GM18907 (cell line): ENCODE measurements around the gene CNGA2.

Experiments
- ATAC-seq: cut with Tn5 transposase; IDR thresholded peaks from one replicate; pipeline ENCODE4 v1.9.1; 2021; ENCODE audit warnings: mild to moderate bottlenecking, moderate library complexity; ENCODE audit not compliant: unreplicated experiment

Gene CNGA2

GRCh38 chrX:151793886-151794285 is 59.3 kb downstream of the CNGA2 start:
- no peak for ATAC-seq
